ENCODE measurements around the gene KIFC3.

Gene KIFC3

DNA sequence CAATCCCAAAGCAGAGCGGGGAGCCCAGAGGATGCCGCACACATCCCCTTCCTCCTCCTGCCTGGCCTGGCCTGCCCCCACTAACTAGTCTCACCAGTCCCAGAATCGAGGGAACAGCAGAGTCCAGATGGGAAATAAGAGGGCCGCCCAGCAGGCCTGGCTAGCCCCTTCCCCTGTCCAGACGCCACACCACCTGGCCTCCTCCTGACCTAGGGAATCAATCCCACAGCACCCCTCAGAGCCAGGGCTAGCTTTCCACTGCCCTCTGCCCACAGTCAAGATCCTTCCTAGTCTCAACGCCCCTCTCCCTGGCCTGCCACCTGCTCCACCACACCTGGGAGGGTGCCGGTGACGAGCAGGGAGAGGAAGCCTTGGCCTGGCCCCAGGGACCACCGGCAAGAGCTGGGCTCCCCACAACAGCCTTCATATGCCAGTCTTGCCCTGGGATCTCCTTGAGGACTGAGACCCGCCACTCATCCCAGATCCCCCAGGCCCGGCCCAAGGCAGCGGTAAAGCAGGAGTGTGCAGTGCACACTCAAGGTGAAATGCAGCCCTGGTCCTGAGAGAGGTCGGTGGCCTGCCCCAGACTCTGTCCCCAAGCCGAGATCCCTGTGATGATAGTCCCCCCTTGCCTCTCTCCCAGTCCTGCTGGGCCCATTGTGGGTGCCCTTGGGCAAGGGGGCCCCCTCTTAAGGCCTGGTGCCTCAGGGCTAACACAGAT is 38.8 kb downstream of the KIFC3 start:
- no peak overlapping the region for H3K4me3 ChIP-seq (ENCODE audit: low read depth, low read length)
- in situ Hi-C loops (cut with HindIII; ENCODE audit: low sequenced_read_pairs): no loop called here
- DNase-seq (ENCODE audit: low read depth, low spot score): no peak
- no peak for TF ChIP-seq CTCF (IDR thresholded peaks at IDR 0.05; ENCODE audit: low read depth, low read length)

DNA sequence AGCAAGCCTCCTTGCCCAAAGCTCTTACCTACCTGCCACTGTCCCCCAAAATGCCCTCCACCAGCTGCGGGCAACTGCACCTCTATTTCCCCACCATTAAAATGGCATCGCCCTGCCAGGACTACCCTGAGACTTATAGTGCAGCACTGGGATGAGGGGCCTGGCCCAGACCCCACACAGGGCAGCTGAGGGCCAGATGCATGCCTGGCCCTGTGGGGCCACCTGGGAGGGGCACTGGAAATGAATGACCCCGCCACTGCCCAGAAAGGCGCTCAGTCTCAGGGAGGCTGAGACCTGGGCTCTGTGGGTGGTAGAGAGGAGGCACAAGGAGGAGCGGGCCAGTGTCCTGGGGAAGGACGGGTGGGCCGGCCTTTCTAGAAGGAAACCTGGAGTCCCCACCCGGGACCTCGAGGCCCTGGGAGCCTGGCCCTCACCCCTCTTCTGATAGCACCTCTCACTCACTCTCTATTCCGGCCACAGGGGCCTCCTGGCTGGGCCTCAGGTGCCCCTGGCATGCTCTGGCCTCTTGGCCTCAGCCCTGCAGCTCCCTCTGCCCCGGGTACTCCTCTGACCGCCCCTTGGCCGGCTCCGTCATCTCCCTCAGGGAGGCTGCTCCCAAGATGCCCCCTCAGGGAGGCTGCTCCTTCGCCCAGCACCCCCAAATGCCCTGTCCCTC is 39.8 kb downstream of the KIFC3 start:
- TF ChIP-seq CTCF (IDR thresholded peaks at IDR 0.05; ENCODE audit: low read depth, low read length): no peak
- no peak overlapping the region for H3K4me3 ChIP-seq (ENCODE audit: low read depth, low read length)
- no peak for DNase-seq (ENCODE audit: low read depth, low spot score)
- in situ Hi-C loops (cut with HindIII; ENCODE audit: low sequenced_read_pairs): no loop called here

DNA sequence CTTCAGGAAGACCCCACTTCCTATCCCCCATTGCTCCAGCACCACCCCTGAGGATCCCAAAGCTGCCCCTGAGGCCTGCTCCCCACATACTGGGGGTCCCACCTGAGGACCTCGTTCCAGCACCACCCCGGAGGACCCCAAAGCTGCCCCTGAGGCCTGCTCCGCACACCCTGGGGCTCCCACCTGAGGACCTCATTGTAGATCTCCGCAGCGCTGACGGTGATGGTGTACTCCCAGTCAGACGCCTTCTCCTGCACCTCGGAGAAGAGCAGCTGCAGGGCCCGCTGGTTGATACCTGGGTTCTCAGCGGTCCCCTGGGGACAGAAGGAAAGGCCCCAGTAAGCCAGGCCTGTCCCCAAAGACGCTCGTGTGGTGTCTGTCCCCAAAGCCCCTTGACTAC is 40.3 kb downstream of the KIFC3 start:
- no peak for TF ChIP-seq CTCF (IDR thresholded peaks at IDR 0.05; ENCODE audit: low read depth, low read length)
- no peak for DNase-seq (ENCODE audit: low read depth, low spot score)
- H3K4me3 ChIP-seq (ENCODE audit: low read depth, low read length): no peak overlapping the region
- in situ Hi-C loops (cut with HindIII; ENCODE audit: low sequenced_read_pairs): no loop called here

DNA sequence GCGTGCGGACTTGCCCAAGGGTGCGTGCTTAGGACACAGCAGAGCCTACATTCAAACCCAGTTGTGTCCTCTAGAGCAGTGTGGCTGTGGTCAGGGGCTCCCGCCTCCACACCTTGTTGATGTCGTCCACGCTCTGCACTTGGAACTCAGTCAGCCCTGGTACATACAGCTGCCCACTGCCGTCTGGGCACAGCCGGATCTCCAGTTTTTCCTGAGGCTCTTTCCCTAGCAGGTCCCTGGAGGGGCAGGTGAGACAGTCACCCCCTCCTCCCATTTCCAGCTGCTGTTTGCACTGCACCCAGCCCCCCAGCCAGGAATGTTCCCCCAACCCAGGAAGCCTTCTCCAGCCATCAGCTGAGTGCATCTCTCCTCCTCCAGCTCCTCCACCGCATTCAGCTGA is 41.0 kb downstream of the KIFC3 start:
- DNase-seq (ENCODE audit: low read depth, low spot score): no peak
- TF ChIP-seq CTCF (IDR thresholded peaks at IDR 0.05; ENCODE audit: low read depth, low read length): no peak
- H3K4me3 ChIP-seq (ENCODE audit: low read depth, low read length): no peak overlapping the region
- in situ Hi-C loops (cut with HindIII; ENCODE audit: low sequenced_read_pairs): no loop called here

GRCh38 chr16:57760357-57761160 is 41.7 kb downstream of the KIFC3 start:
- in situ Hi-C loops (cut with HindIII; ENCODE audit: low sequenced_read_pairs): no loop called here
- H3K4me3 ChIP-seq (ENCODE audit: low read depth, low read length): no peak overlapping the region
- no peak for DNase-seq (ENCODE audit: low read depth, low spot score)
- TF ChIP-seq CTCF (IDR thresholded peaks at IDR 0.05; ENCODE audit: low read depth, low read length): no peak

GRCh38 chr16:57759541-57760356 is 42.5 kb downstream of the KIFC3 start:
- no peak for TF ChIP-seq CTCF (IDR thresholded peaks at IDR 0.05; ENCODE audit: low read depth, low read length)
- DNase-seq (ENCODE audit: low read depth, low spot score): no peak
- in situ Hi-C loops (cut with HindIII; ENCODE audit: low sequenced_read_pairs): no loop called here

More at GRCh38 chr16:57759541-57760356, 42.5 kb downstream of the KIFC3 start:
- H3K4me3 ChIP-seq (ENCODE audit: low read depth, low read length): no peak overlapping the region
